ENCODE results near the gene BCL6B.

The BCL6B gene

GRCh38 chr17:7021993-7022778 lies 664 bp upstream of the BCL6B start:
- Histone ChIP-seq H3F3A (ENCODE audit: low read depth) (no peaks in the 10 kb centered on the region), H4K20me1 (ENCODE audit: insufficient read depth, low read length, poor library complexity, severe bottlenecking) (no peaks in the 10 kb centered on the region), H3K4me1 (ENCODE audit: insufficient read depth, low read length, poor library complexity, severe bottlenecking) (peaks cover 18% of the 10 kb centered on the region), H3K27me3 (ENCODE audit: insufficient read depth, low read length, poor library complexity, severe bottlenecking) (no peaks in the 10 kb centered on the region), H3K4me2 (ENCODE audit: low read depth, low read length, poor library complexity, severe bottlenecking) (peak overlapping the region; percentile 60), H3K36me3 (ENCODE audit: insufficient read depth, low read length) (no peaks in the 10 kb centered on the region), H2AFZ (ENCODE audit: low read length) (peak overlapping the region; percentile 88), H3K9me2 (replicated peaks; ENCODE audit: low read depth, low read length) (no peaks in the 10 kb centered on the region), H3K4me3 (ENCODE audit: low read length, poor library complexity, severe bottlenecking) (peak overlapping the region; percentile 48), H3K9ac (ENCODE audit: low read depth, low read length, poor library complexity, severe bottlenecking) (peak overlapping the region; percentile 26), H3K9me3 (ENCODE audit: insufficient read depth, low read depth, low read length) (no peaks in the 10 kb centered on the region), H3K79me2 (ENCODE audit: insufficient read depth, low read length) (no peaks in the 10 kb centered on the region)
- TF ChIP-seq EZH2phosphoT487 (IDR thresholded peaks at IDR 0.05; ENCODE audit: borderline replicate concordance) (no peak), CTCF (conservative IDR thresholded peaks at IDR 0.05; ENCODE audit: low read length) (peak; percentile 82)

GRCh38 chr17:7023576-7024401 lies 939 bp downstream of the BCL6B start:
- Histone ChIP-seq H3K4me2 (ENCODE audit: low read depth, low read length, poor library complexity, severe bottlenecking) (no peak overlapping the region), H3K79me2 (ENCODE audit: insufficient read depth, low read length) (no peaks in the 10 kb centered on the region), H3K36me3 (ENCODE audit: insufficient read depth, low read length) (no peaks in the 10 kb centered on the region), H2AFZ (ENCODE audit: low read length) (no peak overlapping the region), H3K4me1 (ENCODE audit: insufficient read depth, low read length, poor library complexity, severe bottlenecking) (peaks cover 4% of the 10 kb centered on the region), H3K9me2 (replicated peaks; ENCODE audit: low read depth, low read length) (no peaks in the 10 kb centered on the region), H3F3A (ENCODE audit: low read depth) (no peaks in the 10 kb centered on the region), H3K4me3 (ENCODE audit: low read length, poor library complexity, severe bottlenecking) (no peak overlapping the region), H3K9ac (ENCODE audit: low read depth, low read length, poor library complexity, severe bottlenecking) (no peak overlapping the region), H3K9me3 (ENCODE audit: insufficient read depth, low read depth, low read length) (no peaks in the 10 kb centered on the region), H3K27me3 (ENCODE audit: insufficient read depth, low read length, poor library complexity, severe bottlenecking) (no peaks in the 10 kb centered on the region), H4K20me1 (ENCODE audit: insufficient read depth, low read length, poor library complexity, severe bottlenecking) (no peaks in the 10 kb centered on the region)
- no peak for TF ChIP-seq CTCF (conservative IDR thresholded peaks at IDR 0.05; ENCODE audit: low read length)
- no peak for TF ChIP-seq EZH2phosphoT487 (IDR thresholded peaks at IDR 0.05; ENCODE audit: borderline replicate concordance)

- no peak overlapping the region for H3K9ac ChIP-seq (ENCODE audit: low read depth, low read length, poor library complexity, severe bottlenecking)
- no peaks in the 10 kb centered on the region for H3K9me2 ChIP-seq (replicated peaks; ENCODE audit: low read depth, low read length)
- H4K20me1 ChIP-seq (ENCODE audit: insufficient read depth, low read length, poor library complexity, severe bottlenecking): no peaks in the 10 kb centered on the region
- no peaks in the 10 kb centered on the region for H3F3A ChIP-seq (ENCODE audit: low read depth)
- no peak overlapping the region for H3K4me2 ChIP-seq (ENCODE audit: low read depth, low read length, poor library complexity, severe bottlenecking)
- no peaks in the 10 kb centered on the region for H3K36me3 ChIP-seq (ENCODE audit: insufficient read depth, low read length)
- no peaks in the 10 kb centered on the region for H3K27me3 ChIP-seq (ENCODE audit: insufficient read depth, low read length, poor library complexity, severe bottlenecking)
- TF ChIP-seq CTCF (conservative IDR thresholded peaks at IDR 0.05; ENCODE audit: low read length) (no peak), EZH2phosphoT487 (IDR thresholded peaks at IDR 0.05; ENCODE audit: borderline replicate concordance) (no peak)
- H3K4me3 ChIP-seq (ENCODE audit: low read length, poor library complexity, severe bottlenecking): no peak overlapping the region
- peaks cover 6% of the 10 kb centered on the region for H3K4me1 ChIP-seq (ENCODE audit: insufficient read depth, low read length, poor library complexity, severe bottlenecking)
- no peaks in the 10 kb centered on the region for H3K9me3 ChIP-seq (ENCODE audit: insufficient read depth, low read depth, low read length)
- no peaks in the 10 kb centered on the region for H3K79me2 ChIP-seq (ENCODE audit: insufficient read depth, low read length)
- H2AFZ ChIP-seq (ENCODE audit: low read length): no peak overlapping the region
These were observed 1.5 kb downstream of the BCL6B start for GRCh38 chr17:7024402-7024785.
